GM12874 (cell line): ENCODE measurements around the gene RTTN.

Experiments used
- TF ChIP-seq, protein P1 (sequence below): IDR thresholded peaks from 2 replicates; pipeline ENCODE4 v1.5.1; 2011; ENCODE audit warnings: low read depth, mild to moderate bottlenecking, control low read depth, low read length, moderate library complexity; ENCODE audit not compliant: insufficient read depth

Gene RTTN

DNA sequence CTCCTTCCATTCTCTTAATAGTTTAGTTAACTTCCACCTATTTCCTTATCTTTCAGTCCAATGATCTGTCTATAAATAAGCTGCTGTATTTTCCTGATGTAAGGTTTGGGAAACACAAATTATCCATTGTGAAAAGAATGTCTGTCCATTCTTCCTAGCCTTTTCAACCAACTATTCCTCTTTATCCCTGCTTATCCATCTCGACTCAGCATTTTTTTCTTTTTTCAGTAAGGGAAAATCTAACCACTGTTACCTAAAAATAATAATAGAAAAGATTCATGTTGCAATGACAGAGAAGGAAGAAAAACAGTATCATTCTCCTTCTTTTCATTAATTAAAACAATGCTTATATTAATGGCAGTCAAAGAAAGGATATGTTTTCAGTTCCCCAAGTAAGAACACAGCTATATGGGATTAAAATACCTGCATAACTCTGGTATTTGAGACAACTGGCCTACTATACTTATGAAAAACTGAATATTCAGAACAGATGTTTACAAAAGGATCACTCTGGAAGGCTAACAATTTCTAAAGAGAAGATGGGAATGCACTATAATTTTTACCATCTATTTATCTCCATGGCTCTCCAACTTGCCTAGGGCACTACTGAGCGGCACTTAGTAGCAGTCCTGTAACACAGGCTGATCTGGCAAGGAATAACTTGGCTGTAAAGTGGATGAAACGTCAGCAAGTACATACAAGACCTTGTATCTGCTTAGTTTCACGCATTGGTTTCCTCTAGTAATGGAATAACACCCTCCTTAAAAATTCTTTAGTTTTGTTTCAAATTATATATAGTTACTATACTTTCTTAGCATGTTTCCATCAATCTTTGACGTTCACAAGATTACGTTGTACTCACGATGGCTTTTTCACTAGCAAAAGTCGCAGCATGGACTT, 57.2 kb downstream of the RTTN start:
- TF ChIP-seq, protein P1, sequence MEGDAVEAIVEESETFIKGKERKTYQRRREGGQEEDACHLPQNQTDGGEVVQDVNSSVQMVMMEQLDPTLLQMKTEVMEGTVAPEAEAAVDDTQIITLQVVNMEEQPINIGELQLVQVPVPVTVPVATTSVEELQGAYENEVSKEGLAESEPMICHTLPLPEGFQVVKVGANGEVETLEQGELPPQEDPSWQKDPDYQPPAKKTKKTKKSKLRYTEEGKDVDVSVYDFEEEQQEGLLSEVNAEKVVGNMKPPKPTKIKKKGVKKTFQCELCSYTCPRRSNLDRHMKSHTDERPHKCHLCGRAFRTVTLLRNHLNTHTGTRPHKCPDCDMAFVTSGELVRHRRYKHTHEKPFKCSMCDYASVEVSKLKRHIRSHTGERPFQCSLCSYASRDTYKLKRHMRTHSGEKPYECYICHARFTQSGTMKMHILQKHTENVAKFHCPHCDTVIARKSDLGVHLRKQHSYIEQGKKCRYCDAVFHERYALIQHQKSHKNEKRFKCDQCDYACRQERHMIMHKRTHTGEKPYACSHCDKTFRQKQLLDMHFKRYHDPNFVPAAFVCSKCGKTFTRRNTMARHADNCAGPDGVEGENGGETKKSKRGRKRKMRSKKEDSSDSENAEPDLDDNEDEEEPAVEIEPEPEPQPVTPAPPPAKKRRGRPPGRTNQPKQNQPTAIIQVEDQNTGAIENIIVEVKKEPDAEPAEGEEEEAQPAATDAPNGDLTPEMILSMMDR: no peak

- TF ChIP-seq, protein P1: no peak
Observed at GRCh38 chr18:70146174-70146573, 59.3 kb downstream of the RTTN start.

- TF ChIP-seq, protein P1: no peak
Observed at GRCh38 chr18:70142001-70142400, 63.5 kb downstream of the RTTN start.

GRCh38 chr18:70139138-70139537, 66.3 kb downstream of the RTTN start:
- TF ChIP-seq, protein P1: no peak

DNA sequence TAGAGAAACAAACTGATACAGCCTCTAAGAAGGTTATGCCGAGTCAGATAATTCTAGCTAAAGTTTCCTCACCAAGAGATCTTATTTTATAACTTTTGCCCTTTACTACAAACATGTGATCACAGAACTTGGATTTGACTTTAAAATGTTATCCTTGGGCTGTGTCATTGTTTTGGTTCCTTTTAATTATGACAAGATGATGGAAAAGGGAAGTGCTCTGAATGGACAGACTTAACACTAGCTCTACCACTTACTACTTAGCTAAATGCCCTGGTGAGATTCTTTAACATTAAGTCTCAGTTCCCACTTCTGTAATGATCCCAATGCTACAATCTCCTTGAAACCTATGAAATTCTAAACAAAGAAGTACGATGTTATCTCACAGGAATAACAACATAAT, 69.9 kb downstream of the RTTN start:
- TF ChIP-seq, protein P1: no peak

DNA sequence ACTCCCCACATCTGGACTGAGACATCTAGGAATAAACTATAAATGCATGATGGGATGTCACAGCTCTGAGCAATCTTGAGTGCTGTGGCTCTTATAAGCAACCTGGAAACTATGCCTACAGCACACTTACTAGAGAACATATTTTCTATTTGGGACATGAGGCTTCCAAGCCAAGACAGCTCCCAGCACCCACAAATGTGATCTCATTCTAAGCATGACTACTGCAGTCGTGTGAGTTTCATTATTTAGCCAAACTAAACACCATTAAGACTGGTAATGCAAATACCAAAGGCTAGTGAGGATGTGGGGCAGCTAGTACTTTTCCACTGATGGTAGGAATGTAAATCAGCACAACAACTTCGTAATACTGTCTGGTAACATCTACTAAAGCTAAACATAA, 72.5 kb downstream of the RTTN start:
- TF ChIP-seq, protein P1: no peak

DNA sequence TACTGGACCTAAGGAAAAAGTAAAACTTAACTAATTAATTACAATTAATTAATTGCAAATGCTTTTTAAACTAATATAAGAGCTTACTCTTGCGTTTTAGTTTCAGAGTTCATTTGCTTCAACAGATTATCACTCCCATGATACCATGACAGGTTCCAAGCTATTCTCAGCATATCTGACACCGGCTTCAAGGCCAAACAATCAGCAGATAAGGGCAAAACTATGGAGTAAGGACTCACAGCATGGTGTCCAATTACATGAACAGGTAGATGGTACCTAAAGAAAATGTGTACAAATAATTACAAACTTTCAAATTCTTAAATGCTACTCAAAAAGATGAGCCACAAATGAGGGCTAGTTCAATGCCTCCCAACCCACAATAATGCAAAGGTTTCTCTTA, 77.2 kb downstream of the RTTN start:
- TF ChIP-seq, protein P1: no peak
